Spleen (tissue), 7 donors: ENCODE data around the gene INTS3.
A peak's percentile ranks its signal among the peaks of the same experiment; 100 is the strongest.

Source experiments
- CTCF ChIP-seq, 11 experiments: fragments of 200-600 bp in 7 of 11; fragments of 450-650 bp in 4 of 11; sonication (generic) in 4 of 11; IDR thresholded peaks in 8 of 11; conservative IDR thresholded peaks in 3 of 11; 1 replicate in 7 of 11; 2 replicates in 4 of 11; pipeline versions ENCODE4 v1.4.0 to v1.8.0; 2016 to 2021; ENCODE audit warnings: antibody characterized with exemption in 11 of 11, inconsistent platforms in 4 of 11, mild to moderate bottlenecking in 1 of 11
- POLR2AphosphoS5 ChIP-seq, 3 donors: sonication (generic); formaldehyde crosslinking; IDR thresholded peaks; one replicate each; pipeline ENCODE4 v1.5.1; 2017; ENCODE audit warnings: antibody characterized with exemption in 3 of 3
- donor health status: DM: no; HTN: no; CAD: no; lungs with moderate emphysema.
- donor health status: DM: no; HTN: no; CAD: no.
- donor health status: DM: no; HTN: no; CAD: no.

DNA sequence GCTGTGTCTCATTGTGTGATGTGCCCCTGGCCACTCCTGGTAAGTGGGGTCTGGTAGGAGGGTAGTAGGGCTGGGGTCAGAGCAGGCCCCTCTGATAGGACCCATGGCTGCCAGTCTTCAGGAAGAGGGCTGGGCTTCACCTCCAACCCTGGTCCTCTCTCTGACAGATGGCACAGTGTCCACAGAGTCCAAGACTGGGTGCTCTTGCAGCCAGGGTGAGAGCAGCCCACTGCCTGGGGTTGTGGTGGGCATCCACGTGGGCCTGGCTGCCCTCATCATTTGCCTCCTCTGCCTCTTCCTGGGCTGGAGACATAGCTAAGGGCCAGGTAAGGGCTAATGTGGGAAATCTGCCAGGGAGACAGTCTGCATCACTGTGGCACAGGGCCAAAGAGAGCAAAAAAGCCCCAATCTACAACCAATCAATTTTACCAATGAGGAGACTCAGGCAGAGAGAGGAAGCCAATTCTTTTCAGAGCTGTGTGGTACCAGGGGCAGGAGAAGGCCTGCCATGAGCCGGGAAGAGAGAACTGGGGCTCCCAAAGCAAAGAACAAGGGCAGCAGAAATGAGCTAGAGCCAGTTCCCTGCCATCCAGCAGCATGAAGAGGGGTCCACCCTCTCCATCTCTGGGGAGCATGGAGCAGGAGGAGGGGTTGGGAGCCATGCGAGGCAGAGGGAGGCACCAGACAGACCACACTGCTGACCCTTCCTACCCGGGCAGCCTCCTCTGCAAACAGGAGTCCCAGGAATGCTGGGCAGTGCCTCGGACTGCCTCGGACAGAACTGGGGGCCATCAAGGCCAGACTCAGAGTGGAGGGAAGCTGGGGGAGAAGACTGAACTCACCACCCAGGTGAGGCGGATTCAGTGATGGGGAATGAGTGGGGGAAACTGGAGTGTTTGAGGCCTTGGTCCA, 74.2 kb downstream of the INTS3 start:
- TF ChIP-seq CTCF (IDR thresholded peaks at IDR 0.05 in 8 of 11, conservative IDR thresholded peaks at IDR 0.05 in 3 of 11) (no peak), POLR2AphosphoS5 (IDR thresholded peaks at IDR 0.05) (peak in 1 of 3 donors; percentile 43)
